H1 (cell line): ENCODE results near the gene PRKD1. TPM values are rescaled to one million over a fixed set of nuclear protein-coding genes. Genes with fewer than 3 reads are reported as not detected.
"Not testable (repeated sequence)": the region's sequence is repeated elsewhere in the genome, so short reads cannot be mapped to it uniquely, and the experiment has no call there.

Experiments
- CTCF ChIA-PET: fragments of 300-600 bp; sonication (Branson Sonifier 250); formaldehyde crosslinking; loops from one replicate; lab custom pipeline; 2021; ENCODE audit not compliant: partially characterized antibody; lab: Charles Lee
- POLR2A ChIA-PET: fragments of 300-600 bp; sonication (Branson Sonifier 250); formaldehyde crosslinking; loops from one replicate; lab custom pipeline; 2021; ENCODE audit warnings: inconsistent platforms; ENCODE audit not compliant: partially characterized antibody; lab: Charles Lee
- DNase-seq, 2 experiments: peaks; one replicate each; pipeline versions ENCODE4 v3.0.0 to v3.0.0-alpha.2; 2010 to 2022; ENCODE audit warnings: low spot score in 2 of 2, low read depth in 1 of 2, mixed read lengths in 1 of 2
- FAIRE-seq: peaks from 2 replicates; lab custom pipeline; 2011; peaks lifted over from hg19 to GRCh38; lab: Jason Lieb, UNC
- H2AFZ ChIP-seq: 2 replicates; pipeline ENCODE4 v1.8.1; 2012; ENCODE audit warnings: low read length, inconsistent platforms
- H2AK5ac ChIP-seq: 2 replicates; pipeline ENCODE4 v1.6.1; 2013; ENCODE audit warnings: low read depth, low read length
- H2BK120ac ChIP-seq: replicated peaks from 2 replicates; pipeline ENCODE3; 2013; ENCODE audit warnings: low read depth, low read length, inconsistent platforms
- H2BK12ac ChIP-seq: 2 replicates; pipeline ENCODE4 v1.6.1; 2013; ENCODE audit warnings: low read depth, low read length
- H2BK15ac ChIP-seq: 2 replicates; pipeline ENCODE4 v1.6.1; 2013; ENCODE audit warnings: low read length
- H2BK20ac ChIP-seq: 2 replicates; pipeline ENCODE4 v1.6.1; 2013; ENCODE audit warnings: low read length
- H2BK5ac ChIP-seq: 2 replicates; pipeline ENCODE4 v1.6.1; 2013; ENCODE audit warnings: low read depth, low read length
- H3K14ac ChIP-seq: 2 replicates; pipeline ENCODE4 v1.6.1; 2013; ENCODE audit warnings: inconsistent platforms; ENCODE audit not compliant: insufficient read length
- H3K18ac ChIP-seq: 2 replicates; pipeline ENCODE4 v1.6.1; 2013; ENCODE audit warnings: low read length; ENCODE audit errors: extremely low read depth
- H3K23ac ChIP-seq: 2 replicates; pipeline ENCODE4 v1.6.1; 2013; ENCODE audit warnings: inconsistent platforms; ENCODE audit not compliant: insufficient read length
- H3K23me2 ChIP-seq: 2 replicates; pipeline ENCODE4 v1.6.1; 2013; ENCODE audit warnings: low read depth, low read length
- H3K27ac ChIP-seq: 2 replicates; pipeline ENCODE4 v1.6.1; 2011; ENCODE audit warnings: low read depth, low read length, inconsistent platforms
- H3K27me3 ChIP-seq, 4 experiments: replicated peaks in 1 of 4; 1 replicate in 1 of 4; 2 replicates in 3 of 4; pipeline versions ENCODE4 v1.6.1 to v1.8.1; 2011 to 2013; ENCODE audit warnings: low read length in 3 of 4, mild to moderate bottlenecking in 3 of 4, inconsistent platforms in 2 of 4, mixed read lengths in 2 of 4, moderate library complexity in 1 of 4; ENCODE audit not compliant: control insufficient read depth in 3 of 4, insufficient read depth in 3 of 4; ENCODE audit errors: extremely low read depth in 1 of 4
- H3K36me3 ChIP-seq, 4 experiments: 2 replicates each; pipeline versions ENCODE4 v1.6.1 to v1.8.1; 2011 to 2013; ENCODE audit warnings: mild to moderate bottlenecking in 4 of 4, low read length in 3 of 4, moderate library complexity in 2 of 4, control low read depth in 1 of 4, inconsistent platforms in 1 of 4; ENCODE audit not compliant: insufficient read depth in 4 of 4, control insufficient read depth in 2 of 4
- H3K4ac ChIP-seq: replicated peaks from 2 replicates; pipeline ENCODE3; 2013; ENCODE audit warnings: low read length, low read depth, mixed read lengths, inconsistent platforms; ENCODE audit not compliant: insufficient read length
- H3K4me1 ChIP-seq, 4 experiments: replicated peaks in 1 of 4; 1 replicate in 1 of 4; 2 replicates in 3 of 4; pipeline versions ENCODE4 v1.6.1 to v1.8.1; 2011 to 2013; ENCODE audit warnings: low read length in 3 of 4, inconsistent platforms in 2 of 4, mixed read lengths in 1 of 4; ENCODE audit not compliant: insufficient read depth in 4 of 4, control insufficient read depth in 3 of 4
- H3K4me2 ChIP-seq, 2 experiments: 2 replicates each; pipeline versions ENCODE4 v1.6.1 to v1.8.1; 2011 to 2013; ENCODE audit warnings: low read depth in 2 of 2, low read length in 2 of 2, control low read depth in 1 of 2, inconsistent platforms in 1 of 2, mild to moderate bottlenecking in 1 of 2; ENCODE audit not compliant: insufficient read depth in 1 of 2
- H3K4me3 ChIP-seq, 4 experiments: fragments of 200-600, 300-600 bp in 1 of 4; sonication (generic), shearing (Covaris generic), sonication (Bioruptor Twin) in 1 of 4; 2 replicates each; pipeline versions ENCODE4 v1.5.1 to v1.8.1; 2011 to 2016; ENCODE audit warnings: low read length in 4 of 4, low read depth in 3 of 4, control low read depth in 2 of 4, inconsistent platforms in 2 of 4, mild to moderate bottlenecking in 2 of 4, mixed read lengths in 1 of 4, moderate library complexity in 1 of 4; ENCODE audit not compliant: insufficient read depth in 2 of 4; ENCODE audit errors: extremely low read depth in 1 of 4
- H3K56ac ChIP-seq: replicated peaks from 2 replicates; pipeline ENCODE3; 2013; ENCODE audit warnings: low read depth, mild to moderate bottlenecking, mixed read lengths, low read length, inconsistent platforms; ENCODE audit not compliant: insufficient read length
- H3K79me1 ChIP-seq: 2 replicates; pipeline ENCODE4 v1.6.1; 2013; ENCODE audit warnings: low read depth, low read length, control low read depth
- H3K79me2 ChIP-seq, 2 experiments: 2 replicates each; pipeline versions ENCODE4 v1.6.1 to v1.8.1; 2012 to 2013; ENCODE audit warnings: low read length in 2 of 2, mild to moderate bottlenecking in 2 of 2, inconsistent platforms in 1 of 2; ENCODE audit not compliant: insufficient read depth in 2 of 2, control insufficient read depth in 1 of 2
- H3K9ac ChIP-seq, 4 experiments: replicated peaks in 1 of 4; 1 replicate in 1 of 4; 2 replicates in 3 of 4; pipeline versions ENCODE4 v1.6.1 to v1.8.1; 2011 to 2013; ENCODE audit warnings: low read depth in 3 of 4, low read length in 3 of 4, control low read depth in 2 of 4, mild to moderate bottlenecking in 2 of 4, moderate library complexity in 2 of 4, inconsistent platforms in 1 of 4; ENCODE audit errors: extremely low read depth in 1 of 4
- H3K9me3 ChIP-seq, 2 experiments: 2 replicates each; pipeline versions ENCODE4 v1.6.1 to v1.8.1; 2012 to 2013; ENCODE audit warnings: mild to moderate bottlenecking in 2 of 2, moderate library complexity in 2 of 2, control low read depth in 1 of 2, inconsistent platforms in 1 of 2, low read depth in 1 of 2, low read length in 1 of 2, mixed read lengths in 1 of 2; ENCODE audit not compliant: insufficient read depth in 2 of 2
- H4K20me1 ChIP-seq, 2 experiments: replicated peaks in 1 of 2; 2 replicates each; pipeline versions ENCODE3 to v1.8.1; 2011 to 2013; ENCODE audit warnings: inconsistent platforms in 2 of 2, low read length in 2 of 2, mild to moderate bottlenecking in 1 of 2; ENCODE audit not compliant: insufficient read depth in 2 of 2, control insufficient read depth in 1 of 2
- H4K5ac ChIP-seq: 2 replicates; pipeline ENCODE4 v1.6.1; 2013; ENCODE audit warnings: low read length, low read depth, mixed read lengths, inconsistent platforms; ENCODE audit not compliant: insufficient read length
- H4K8ac ChIP-seq: 2 replicates; pipeline ENCODE4 v1.8.0; 2013; ENCODE audit warnings: mild to moderate bottlenecking, moderate library complexity, low read length, inconsistent platforms; ENCODE audit not compliant: insufficient read depth; ENCODE audit errors: extremely low read depth
- H4K91ac ChIP-seq: replicated peaks from 2 replicates; pipeline ENCODE3; 2013; ENCODE audit warnings: low read length, mixed read lengths, inconsistent platforms; ENCODE audit not compliant: insufficient read length
- WGBS, 2 experiments: shearing (Covaris generic) in 1 of 2; methylation state at CpG; one replicate each; pipeline versions ENCODE4 v1.1.6 to v1.1.7; 2013 to 2015; ENCODE audit warnings: low lambda C conversion rate in 2 of 2, mixed read lengths in 2 of 2, inconsistent platforms in 1 of 2, low coverage in 1 of 2, missing lambda C conversion rate in 1 of 2; ENCODE audit not compliant: insufficient replicate concordance in 2 of 2, insufficient coverage in 1 of 2, insufficient read length in 1 of 2; ENCODE audit errors: extremely low coverage in 1 of 2, missing lambda C conversion rate in 1 of 2; 5-methylcytosine and 5-hydroxymethylcytosine counted together
- polyA plus RNA-seq, 7 experiments: library from polyadenylated mRNA; depleted of rRNA in 3 of 7; stranded (reverse) in 5 of 7; unstranded in 2 of 7; fragments of >200 nt in 5 of 7; fragments of 200-250 nt in 2 of 7; gene quantifications; 1 replicate in 5 of 7; 2 replicates in 1 of 7; 4 replicates in 1 of 7; pipeline versions ENCODE4 v1.2.1 to v1.2.3, GENCODE V29; 2011 to 2013; ENCODE audit warnings: missing spikeins in 2 of 7, mixed read lengths in 2 of 7
- total RNA-seq: library from RNA; stranded (reverse); fragmentation: NEBNext Ultra II Directional; extraction: Animal tissue kit (Norgen Biotek cat#: 25700); gene quantifications from 2 replicates; pipeline ENCODE4 v1.2.1, GENCODE V29; 2021

PRKD1 gene
- total and polyA plus RNA-seq, 2 of the 8 experiments (the other 6 are each of a cell fraction or from before 2014, with no cell fraction given): 3.6 to 6.8 TPM

- FAIRE-seq, H3K79me2 ChIP-seq, H2BK20ac ChIP-seq, H2BK5ac ChIP-seq, H3K14ac ChIP-seq, H3K9me3 ChIP-seq, H2BK12ac ChIP-seq, H3K23me2 ChIP-seq, H3K79me1 ChIP-seq, POLR2A ChIA-PET, H4K91ac ChIP-seq, H3K27ac ChIP-seq, CTCF ChIA-PET, H2AK5ac ChIP-seq, H2AFZ ChIP-seq, DNase-seq, H2BK120ac ChIP-seq, H3K36me3 ChIP-seq, H3K27me3 ChIP-seq, H4K20me1 ChIP-seq, H4K5ac ChIP-seq, H2BK15ac ChIP-seq, H3K4me2 ChIP-seq, H3K4ac ChIP-seq, H3K4me1 ChIP-seq, H3K56ac ChIP-seq, H3K9ac ChIP-seq, H3K4me3 ChIP-seq, H4K8ac ChIP-seq, H3K23ac ChIP-seq, H3K18ac ChIP-seq: not testable (repeated sequence)
- WGBS, 2 experiments: 96% methylated on average over 2 of the region's 2 CpGs; no CpG with 5 or more reads in 1 of the 2 experiments
Measured at GRCh38 chr14:29853691-29854090, 74.0 kb downstream of the PRKD1 start.
